Fibroblast of lung (primary cell): ENCODE measurements around the gene ZNF175. TPM values are rescaled to one million over a fixed set of nuclear protein-coding genes. Genes with fewer than 3 reads are reported as not detected.

Source experiments
- DNase-seq, 2 donors: peaks; one replicate each; pipeline versions ENCODE4 v3.0.0 to v3.0.0-alpha.2; 2010; ENCODE audit warnings: low read depth in 2 of 2
- H2AFZ ChIP-seq: 2 replicates; pipeline ENCODE4 v1.5.1; 2012; ENCODE audit warnings: low read length, control low read depth, inconsistent platforms
- H3K27ac ChIP-seq: 2 replicates; pipeline ENCODE4 v1.5.1; 2011; ENCODE audit warnings: low read length, control low read depth; ENCODE audit not compliant: insufficient read depth
- H3K27me3 ChIP-seq: 2 replicates; pipeline ENCODE4 v1.5.1; 2011; ENCODE audit warnings: mild to moderate bottlenecking, low read length; ENCODE audit not compliant: control insufficient read depth, insufficient read depth
- H3K36me3 ChIP-seq: 2 replicates; pipeline ENCODE4 v1.5.1; 2011; ENCODE audit warnings: low read length; ENCODE audit not compliant: control insufficient read depth, insufficient read depth
- H3K4me1 ChIP-seq: 2 replicates; pipeline ENCODE4 v1.5.1; 2011; ENCODE audit warnings: low read length; ENCODE audit not compliant: control insufficient read depth, insufficient read depth; ENCODE audit errors: extremely low read depth
- H3K4me2 ChIP-seq: 2 replicates; pipeline ENCODE4 v1.5.1; 2011; ENCODE audit warnings: low read length, control low read depth; ENCODE audit not compliant: insufficient read depth; ENCODE audit errors: extremely low read depth
- H3K4me3 ChIP-seq, 4 experiments: fragments of 200-600 bp in 1 of 4; sonication (generic) in 1 of 4; replicated peaks in 1 of 4; 2 replicates each; pipeline ENCODE4 v1.5.1; 2011 to 2016; ENCODE audit warnings: low read length in 4 of 4, low read depth in 3 of 4, mild to moderate bottlenecking in 3 of 4, control low read depth in 2 of 4, inconsistent platforms in 1 of 4, mixed read lengths in 1 of 4; ENCODE audit not compliant: insufficient read depth in 1 of 4; ENCODE audit errors: control extremely low read depth in 1 of 4
- H3K79me2 ChIP-seq: 2 replicates; pipeline ENCODE4 v1.5.1; 2012; ENCODE audit warnings: mild to moderate bottlenecking, low read length, inconsistent platforms; ENCODE audit not compliant: control insufficient read depth, insufficient read depth
- H3K9ac ChIP-seq: 2 replicates; pipeline ENCODE4 v1.5.1; 2011; ENCODE audit warnings: mild to moderate bottlenecking, low read length, control low read depth; ENCODE audit not compliant: insufficient read depth
- H3K9me3 ChIP-seq: 2 replicates; pipeline ENCODE4 v1.5.1; 2012; ENCODE audit warnings: low read depth, low read length; ENCODE audit not compliant: control insufficient read depth, insufficient read depth
- H4K20me1 ChIP-seq: 2 replicates; pipeline ENCODE4 v1.5.1; 2011; ENCODE audit warnings: low read length; ENCODE audit not compliant: control insufficient read depth, insufficient read depth; ENCODE audit errors: extremely low read depth
- EZH2 ChIP-seq: IDR thresholded peaks from 2 replicates; pipeline ENCODE4 v1.5.1; 2012; ENCODE audit warnings: low read length, control low read depth, mild to moderate bottlenecking; ENCODE audit errors: missing control alignments
- polyA plus RNA-seq, 2 donors: library from polyadenylated mRNA; depleted of rRNA in 1 of 2; stranded (reverse) in 1 of 2; unstranded in 1 of 2; fragments of >200 nt; gene quantifications; 2 replicates each; pipeline ENCODE4 v1.2.1, GENCODE V29; 2011 to 2012; ENCODE audit warnings: missing spikeins in 1 of 2
- total RNA-seq: library from RNA; depleted of rRNA; stranded (reverse); fragments of >200 nt; gene quantifications from 2 replicates; pipeline ENCODE4 v1.2.1, GENCODE V29; 2014
- TF ChIP-seq, protein P1 (sequence below), 2 donors: IDR thresholded peaks in 1 of 2; conservative IDR thresholded peaks in 1 of 2; 1 replicate in 1 of 2; 2 replicates in 1 of 2; pipeline ENCODE4 v1.5.1; 2011 to 2012; ENCODE audit warnings: low read length in 2 of 2, control low read depth in 1 of 2, inconsistent platforms in 1 of 2, low read depth in 1 of 2, mild to moderate bottlenecking in 1 of 2

The ZNF175 gene
- total and polyA plus RNA-seq, 2 donors (not counting 1 experiment from before 2014, with no cell fraction given): 5.0 to 7.6 TPM

- H2AFZ ChIP-seq: no peak overlapping the region
- H3K36me3 ChIP-seq: no peaks in the 10 kb centered on the region
- no peak for TF ChIP-seq EZH2
- TF ChIP-seq, protein P1, sequence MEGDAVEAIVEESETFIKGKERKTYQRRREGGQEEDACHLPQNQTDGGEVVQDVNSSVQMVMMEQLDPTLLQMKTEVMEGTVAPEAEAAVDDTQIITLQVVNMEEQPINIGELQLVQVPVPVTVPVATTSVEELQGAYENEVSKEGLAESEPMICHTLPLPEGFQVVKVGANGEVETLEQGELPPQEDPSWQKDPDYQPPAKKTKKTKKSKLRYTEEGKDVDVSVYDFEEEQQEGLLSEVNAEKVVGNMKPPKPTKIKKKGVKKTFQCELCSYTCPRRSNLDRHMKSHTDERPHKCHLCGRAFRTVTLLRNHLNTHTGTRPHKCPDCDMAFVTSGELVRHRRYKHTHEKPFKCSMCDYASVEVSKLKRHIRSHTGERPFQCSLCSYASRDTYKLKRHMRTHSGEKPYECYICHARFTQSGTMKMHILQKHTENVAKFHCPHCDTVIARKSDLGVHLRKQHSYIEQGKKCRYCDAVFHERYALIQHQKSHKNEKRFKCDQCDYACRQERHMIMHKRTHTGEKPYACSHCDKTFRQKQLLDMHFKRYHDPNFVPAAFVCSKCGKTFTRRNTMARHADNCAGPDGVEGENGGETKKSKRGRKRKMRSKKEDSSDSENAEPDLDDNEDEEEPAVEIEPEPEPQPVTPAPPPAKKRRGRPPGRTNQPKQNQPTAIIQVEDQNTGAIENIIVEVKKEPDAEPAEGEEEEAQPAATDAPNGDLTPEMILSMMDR (conservative IDR thresholded peaks at IDR 0.05 in 1 of 2, IDR thresholded peaks at IDR 0.05 in 1 of 2; ENCODE audit: low read depth in 1 of 2, low read length in 2 of 2): no peak
- no peak overlapping the region for H3K9ac ChIP-seq
- H4K20me1 ChIP-seq: no peaks in the 10 kb centered on the region
- no peak overlapping the region for H3K27ac ChIP-seq
- no peaks in the 10 kb centered on the region for H3K9me3 ChIP-seq
- no peak for DNase-seq
- no peaks in the 10 kb centered on the region for H3K79me2 ChIP-seq
- H3K27me3 ChIP-seq: no peaks in the 10 kb centered on the region
- no peaks in the 10 kb centered on the region for H3K4me1 ChIP-seq
- H3K4me2 ChIP-seq: no peak overlapping the region
- no peak overlapping the region for H3K4me3 ChIP-seq
Measured at GRCh38 chr19:51600940-51601580, 30.0 kb downstream of the ZNF175 start.

DNA sequence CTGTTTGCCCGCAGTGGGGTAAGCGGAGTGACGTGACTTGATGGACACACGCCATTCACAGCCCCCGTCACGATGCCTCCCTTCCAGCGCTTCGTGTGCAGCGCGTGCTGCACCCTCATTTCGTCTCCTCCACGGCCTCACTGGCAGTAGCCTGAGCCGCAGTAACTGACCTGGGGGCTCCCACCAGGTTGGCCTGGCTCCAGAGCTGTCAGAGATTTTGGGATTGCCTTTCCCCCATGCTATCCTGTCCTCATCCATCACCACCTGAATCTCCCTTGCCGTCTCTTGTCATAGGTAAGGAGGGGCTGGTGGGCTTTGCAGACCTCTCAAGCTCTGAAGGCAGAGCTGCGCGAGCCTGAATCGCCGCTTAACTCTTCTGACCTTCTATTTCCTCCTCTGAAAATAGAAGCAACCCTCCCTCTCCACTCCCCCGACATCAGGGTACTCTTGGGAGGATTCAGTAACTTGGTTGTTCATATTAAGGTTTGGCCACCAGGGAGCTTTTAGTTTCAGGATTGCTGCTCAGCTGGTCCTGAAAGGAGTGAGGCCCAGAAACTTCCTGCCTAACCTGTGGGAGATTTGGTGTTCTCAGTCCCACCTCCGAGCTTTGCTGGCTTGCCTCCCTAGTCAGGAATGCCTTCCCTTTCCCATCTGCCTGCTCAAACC, 31.2 kb downstream of the ZNF175 start:
- no peak for TF ChIP-seq EZH2
- TF ChIP-seq, protein P1 (conservative IDR thresholded peaks at IDR 0.05 in 1 of 2, IDR thresholded peaks at IDR 0.05 in 1 of 2; ENCODE audit: low read depth in 1 of 2, low read length in 2 of 2): no peak
- no peaks in the 10 kb centered on the region for H3K9me3 ChIP-seq
- no peaks in the 10 kb centered on the region for H3K4me1 ChIP-seq
- no peak overlapping the region for H3K4me2 ChIP-seq
- DNase-seq: no peak
- H3K79me2 ChIP-seq: no peaks in the 10 kb centered on the region
- H4K20me1 ChIP-seq: no peaks in the 10 kb centered on the region
- H2AFZ ChIP-seq: no peak overlapping the region
- H3K4me3 ChIP-seq: no peak overlapping the region
- H3K36me3 ChIP-seq: no peaks in the 10 kb centered on the region
- H3K27me3 ChIP-seq: no peaks in the 10 kb centered on the region
- H3K9ac ChIP-seq: no peak overlapping the region
- no peak overlapping the region for H3K27ac ChIP-seq

GRCh38 chr19:51607077-51607476, 36.0 kb downstream of the ZNF175 start:
- no peak overlapping the region for H3K4me2 ChIP-seq
- DNase-seq: no peak
- no peak overlapping the region for H3K4me3 ChIP-seq
- H3K27me3 ChIP-seq: no peaks in the 10 kb centered on the region
- no peaks in the 10 kb centered on the region for H4K20me1 ChIP-seq
- no peak overlapping the region for H3K9ac ChIP-seq
- no peaks in the 10 kb centered on the region for H3K9me3 ChIP-seq
- no peaks in the 10 kb centered on the region for H3K79me2 ChIP-seq
- no peak overlapping the region for H3K27ac ChIP-seq
- no peak overlapping the region for H2AFZ ChIP-seq
- TF ChIP-seq EZH2: no peak
- TF ChIP-seq, protein P1 (conservative IDR thresholded peaks at IDR 0.05 in 1 of 2, IDR thresholded peaks at IDR 0.05 in 1 of 2; ENCODE audit: low read depth in 1 of 2, low read length in 2 of 2): no peak
- no peaks in the 10 kb centered on the region for H3K4me1 ChIP-seq
- no peaks in the 10 kb centered on the region for H3K36me3 ChIP-seq
